EL (cell line): ENCODE measurements around the gene LMX1B.

ENCODE experiments used
- DNase-seq: peaks from one replicate; pipeline ENCODE4 v3.0.0-alpha.2; 2016

Gene LMX1B

GRCh38 chr9:126605792-126606482 is 7.8 kb upstream of the LMX1B start:
- DNase-seq, result no peak

GRCh38 chr9:126606483-126606870 is 7.3 kb upstream of the LMX1B start:
- DNase-seq, result no peak

- no peak for DNase-seq
Measured at GRCh38 chr9:126607086-126607485, 6.6 kb upstream of the LMX1B start.

GRCh38 chr9:126607731-126608130 is 6.0 kb upstream of the LMX1B start:
- no peak for DNase-seq

- DNase-seq, result no peak
Measured at GRCh38 chr9:126608551-126608950, 5.2 kb upstream of the LMX1B start.

GRCh38 chr9:126609191-126609590 is 4.5 kb upstream of the LMX1B start:
- DNase-seq, result no peak

- DNase-seq, result no peak
Measured at GRCh38 chr9:126609711-126610388, 3.9 kb upstream of the LMX1B start.

- DNase-seq, result no peak
Measured at GRCh38 chr9:126611193-126611591, 2.5 kb upstream of the LMX1B start.

- peak; percentile 59 for DNase-seq
Measured at GRCh38 chr9:126611592-126612325, 2.0 kb upstream of the LMX1B start.

GRCh38 chr9:126612326-126612812 is 1.4 kb upstream of the LMX1B start:
- no peak for DNase-seq

- DNase-seq, result no peak
Measured at GRCh38 chr9:126612813-126613641, 701 bp upstream of the LMX1B start.

- DNase-seq, result no peak
Measured at GRCh38 chr9:126614088-126614454, 343 bp downstream of the LMX1B start.

GRCh38 chr9:126614455-126615244 is 922 bp downstream of the LMX1B start:
- DNase-seq, result no peak

GRCh38 chr9:126615245-126615790 is 1.6 kb downstream of the LMX1B start:
- DNase-seq, result no peak

- no peak for DNase-seq
Measured at GRCh38 chr9:126615791-126616447, 2.2 kb downstream of the LMX1B start.

- DNase-seq, result no peak
Measured at GRCh38 chr9:126616521-126616976, 2.8 kb downstream of the LMX1B start.

GRCh38 chr9:126617003-126617822 is 3.5 kb downstream of the LMX1B start:
- DNase-seq, result no peak

- DNase-seq, result no peak
Measured at GRCh38 chr9:126617823-126618165, 4.1 kb downstream of the LMX1B start.

GRCh38 chr9:126618190-126618584 is 4.5 kb downstream of the LMX1B start:
- DNase-seq, result no peak
